CD4-positive, alpha-beta T cell (primary cell): ENCODE data around the gene CKAP2L. TPM values are rescaled to one million over a fixed set of nuclear protein-coding genes. Genes with fewer than 3 reads are reported as not detected.
"Not testable (repeated sequence)": the region's sequence is repeated elsewhere in the genome, so short reads cannot be mapped to it uniquely, and the experiment has no call there.

Source experiments
- ATAC-seq: fragments of 200-7000 bp; cut with Tn5 transposase; one replicate; pipeline ENCODE4 v1.10.0; 2022; ENCODE audit warnings: mild to moderate bottlenecking; ENCODE audit not compliant: poor library complexity
- CTCF ChIA-PET: fragments of 350-600 bp; sonication (Branson Sonifier 250); formaldehyde crosslinking; loops from one replicate; lab custom pipeline; 2021; ENCODE audit warnings: antibody characterized with exemption, inconsistent platforms; lab: Charles Lee
- POLR2A ChIA-PET: fragments of 350-600 bp; sonication (Branson Sonifier 250); formaldehyde crosslinking; loops from one replicate; lab custom pipeline; 2021; ENCODE audit warnings: antibody characterized with exemption, inconsistent platforms; lab: Charles Lee
- DNase-seq, 14 experiments: peaks; one replicate each; pipeline ENCODE4 v3.0.0-alpha.2; 2013 to 2020; ENCODE audit warnings: mixed read lengths in 2 of 14
- H3K27ac ChIP-seq, 2 donors: one replicate each; pipeline versions ENCODE4 v1.5.1 to v1.7.0; 2013; ENCODE audit warnings: low read length in 2 of 2, low read depth in 1 of 2, mild to moderate bottlenecking in 1 of 2
- H3K27me3 ChIP-seq, 2 experiments: 1 replicate in 1 of 2; 2 replicates in 1 of 2; pipeline versions ENCODE4 v1.6.1 to v1.7.0; 2013; ENCODE audit warnings: low read length in 2 of 2, control low read depth in 1 of 2, mild to moderate bottlenecking in 1 of 2, moderate library complexity in 1 of 2; ENCODE audit not compliant: insufficient read depth in 2 of 2, control insufficient read depth in 1 of 2
- H3K36me3 ChIP-seq: one replicate; pipeline ENCODE4 v1.6.1; 2013; ENCODE audit warnings: low read length, control low read depth; ENCODE audit not compliant: insufficient read depth
- H3K4me1 ChIP-seq: one replicate; pipeline ENCODE4 v1.6.1; 2013; ENCODE audit warnings: low read length, control low read depth; ENCODE audit not compliant: insufficient read depth
- H3K4me3 ChIP-seq: one replicate; pipeline ENCODE4 v1.5.1; 2013; ENCODE audit warnings: mild to moderate bottlenecking, low read length, moderate library complexity
- H3K9me3 ChIP-seq, 2 experiments: 1 replicate in 1 of 2; 2 replicates in 1 of 2; pipeline versions ENCODE4 v1.6.1 to v1.7.0; 2013; ENCODE audit warnings: low read length in 2 of 2, mild to moderate bottlenecking in 2 of 2, control low read depth in 1 of 2, moderate library complexity in 1 of 2; ENCODE audit not compliant: control insufficient read depth in 1 of 2, insufficient read depth in 1 of 2
- H3K27ac Mint-ChIP-seq: one replicate; pipeline ENCODE4 v1.8.0; 2020; ENCODE audit warnings: mixed read lengths
- H3K27me3 Mint-ChIP-seq: one replicate; pipeline ENCODE4 v1.8.0; 2021; ENCODE audit warnings: mixed read lengths
- H3K36me3 Mint-ChIP-seq: one replicate; pipeline ENCODE4 v1.8.0; 2021; ENCODE audit warnings: low read depth, mixed read lengths
- H3K4me1 Mint-ChIP-seq: one replicate; pipeline ENCODE4 v1.8.0; 2021; ENCODE audit warnings: low read depth, mixed read lengths
- H3K4me3 Mint-ChIP-seq: one replicate; pipeline ENCODE4 v1.8.0; 2020; ENCODE audit warnings: mild to moderate bottlenecking, mixed read lengths
- H3K9me3 Mint-ChIP-seq: one replicate; pipeline ENCODE4 v1.8.0; 2020; ENCODE audit warnings: mixed read lengths
- CTCF ChIP-seq: fragments of 200-600 bp; IDR thresholded peaks from one replicate; pipeline ENCODE4 v1.8.0; 2022; ENCODE audit warnings: antibody characterized with exemption, mild to moderate bottlenecking
- intact Hi-C, 2 experiments: fragments of 100-400 bp; cut with DNase I in 1 of 2; cut with micrococcal nuclease in 1 of 2; formaldehyde crosslinking; loops; one replicate each; pipeline versions ENCODE4 v1.15.1 to v1.9.0; 2023 to 2025; cut with DNase I, micrococcal nuclease
- total RNA-seq, 174 experiments: library from RNA in 2 of 174; stranded (reverse) in 2 of 174; gene quantifications; one replicate each; pipeline ENCODE4 v1.2.3 and lab custom pipeline; 2021 to 2026

CKAP2L gene
- total RNA-seq, 2 experiments from 2014 or later: 0.08 to 0.50 TPM

GRCh38 chr2:112710956-112711750 lies 53.3 kb downstream of the CKAP2L start:
- no peaks in the 10 kb centered on the region for H3K36me3 ChIP-seq
- no peaks in the 10 kb centered on the region for H3K9me3 ChIP-seq
- Mint-ChIP-seq H3K4me1 (peaks cover 5% of the 10 kb centered on the region), H3K9me3 (no peaks in the 10 kb centered on the region), H3K27ac (no peak overlapping the region), H3K4me3 (no peak overlapping the region), H3K36me3 (no peaks in the 10 kb centered on the region), H3K27me3 (peaks cover 12% of the 10 kb centered on the region)
- no peak for ATAC-seq
- intact Hi-C loops: no loop called here
- CTCF ChIA-PET: no interaction called here
- no peak for TF ChIP-seq CTCF
- DNase-seq: no peak
- H3K27me3 ChIP-seq: no peaks in the 10 kb centered on the region
- no peak overlapping the region for H3K4me3 ChIP-seq
- H3K4me1 ChIP-seq: peaks cover 21% of the 10 kb centered on the region
- H3K27ac ChIP-seq: no peak overlapping the region
- POLR2A ChIA-PET: no interaction called here

GRCh38 chr2:112709703-112710102 lies 54.7 kb downstream of the CKAP2L start:
- intact Hi-C loops: no loop called here
- ChIA-PET POLR2A (no interaction called here), CTCF (no interaction called here)
- TF ChIP-seq CTCF: no peak
- no peak for ATAC-seq
- peaks cover 22% of the 10 kb centered on the region for H3K27me3 Mint-ChIP-seq
- Histone ChIP-seq H3K36me3 (no peaks in the 10 kb centered on the region), H3K27me3 (no peaks in the 10 kb centered on the region), H3K27ac (no peak overlapping the region), H3K9me3 (no peaks in the 10 kb centered on the region), H3K4me1 (peaks cover 29% of the 10 kb centered on the region), H3K4me3 (no peak overlapping the region)
- no peak overlapping the region for H3K27ac Mint-ChIP-seq
- no peaks in the 10 kb centered on the region for H3K9me3 Mint-ChIP-seq
- H3K36me3 Mint-ChIP-seq: no peaks in the 10 kb centered on the region
- no peak overlapping the region for H3K4me3 Mint-ChIP-seq
- H3K4me1 Mint-ChIP-seq: peaks cover 13% of the 10 kb centered on the region
- DNase-seq: no peak

GRCh38 chr2:112708968-112709367 lies 55.4 kb downstream of the CKAP2L start:
- TF ChIP-seq CTCF: no peak
- H3K9me3 ChIP-seq: no peaks in the 10 kb centered on the region
- Mint-ChIP-seq H3K9me3 (no peaks in the 10 kb centered on the region), H3K36me3 (no peaks in the 10 kb centered on the region), H3K4me1 (peaks cover 13% of the 10 kb centered on the region), H3K4me3 (no peak overlapping the region), H3K27ac (no peak overlapping the region), H3K27me3 (peaks cover 22% of the 10 kb centered on the region)
- H3K4me1 ChIP-seq: peaks cover 29% of the 10 kb centered on the region
- H3K27me3 ChIP-seq: no peaks in the 10 kb centered on the region
- CTCF ChIA-PET: no interaction called here
- H3K4me3 ChIP-seq: no peak overlapping the region
- peak overlapping the region in 1 of 2 donors; percentile 12 for H3K27ac ChIP-seq
- no peaks in the 10 kb centered on the region for H3K36me3 ChIP-seq
- intact Hi-C loops: no loop called here
- ATAC-seq (no peak), DNase-seq (no peak)
- POLR2A ChIA-PET: no interaction called here

GRCh38 chr2:112706947-112707346 lies 57.5 kb downstream of the CKAP2L start:
- H3K27me3 ChIP-seq, H3K9me3 Mint-ChIP-seq, H3K27ac ChIP-seq, H3K4me3 ChIP-seq, H3K36me3 Mint-ChIP-seq, ATAC-seq, DNase-seq, H3K4me3 Mint-ChIP-seq, H3K9me3 ChIP-seq, intact Hi-C loops, H3K36me3 ChIP-seq, H3K27ac Mint-ChIP-seq: not testable (repeated sequence)
- H3K4me1 Mint-ChIP-seq: peaks cover 13% of the 10 kb centered on the region
- peaks cover 15% of the 10 kb centered on the region for H3K27me3 Mint-ChIP-seq
- CTCF ChIA-PET: interaction anchor here (1.5 to 1.6 kb wide), 2 partner anchors 20 to 81 kb away, joined by 3 to 4 read pairs; no protein-coding TSS in a partner anchor
- POLR2A ChIA-PET: interaction anchor here (0.8 to 1.7 kb wide), 3 partner anchors 14 to 80 kb away, joined by 3 to 4 read pairs (median 3); partner anchors contain the start of gene SLC20A1
- peaks cover 27% of the 10 kb centered on the region for H3K4me1 ChIP-seq
